GM12801 (cell line): Measurements from ENCODE around the gene ANXA3.

ENCODE experiments used
- TF ChIP-seq, protein P1 (sequence below): IDR thresholded peaks from one replicate; pipeline ENCODE4 v1.5.1; 2011; ENCODE audit warnings: control low read depth; ENCODE audit not compliant: insufficient read length; ENCODE audit errors: extremely low read depth

The ANXA3 gene

DNA sequence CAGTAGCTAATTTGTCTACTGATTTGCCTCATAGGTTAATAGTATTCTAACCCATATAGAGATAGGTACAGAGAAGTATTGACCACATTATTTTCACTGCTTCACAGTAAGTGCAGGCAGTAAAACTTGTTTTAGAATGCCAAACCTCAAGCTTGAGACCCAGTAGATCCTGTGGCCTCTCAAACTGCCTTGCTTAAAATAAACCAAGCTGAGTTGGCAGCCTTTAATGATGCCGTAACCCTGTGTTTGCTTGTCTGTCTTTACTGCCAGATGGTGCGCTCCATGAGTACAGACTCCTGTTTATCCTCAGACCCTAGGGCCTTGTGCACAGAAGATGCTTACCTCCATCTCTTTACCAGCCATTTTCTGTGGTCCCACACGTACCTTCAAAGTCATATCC lies 50.8 kb downstream of the ANXA3 start:
- TF ChIP-seq, protein P1, sequence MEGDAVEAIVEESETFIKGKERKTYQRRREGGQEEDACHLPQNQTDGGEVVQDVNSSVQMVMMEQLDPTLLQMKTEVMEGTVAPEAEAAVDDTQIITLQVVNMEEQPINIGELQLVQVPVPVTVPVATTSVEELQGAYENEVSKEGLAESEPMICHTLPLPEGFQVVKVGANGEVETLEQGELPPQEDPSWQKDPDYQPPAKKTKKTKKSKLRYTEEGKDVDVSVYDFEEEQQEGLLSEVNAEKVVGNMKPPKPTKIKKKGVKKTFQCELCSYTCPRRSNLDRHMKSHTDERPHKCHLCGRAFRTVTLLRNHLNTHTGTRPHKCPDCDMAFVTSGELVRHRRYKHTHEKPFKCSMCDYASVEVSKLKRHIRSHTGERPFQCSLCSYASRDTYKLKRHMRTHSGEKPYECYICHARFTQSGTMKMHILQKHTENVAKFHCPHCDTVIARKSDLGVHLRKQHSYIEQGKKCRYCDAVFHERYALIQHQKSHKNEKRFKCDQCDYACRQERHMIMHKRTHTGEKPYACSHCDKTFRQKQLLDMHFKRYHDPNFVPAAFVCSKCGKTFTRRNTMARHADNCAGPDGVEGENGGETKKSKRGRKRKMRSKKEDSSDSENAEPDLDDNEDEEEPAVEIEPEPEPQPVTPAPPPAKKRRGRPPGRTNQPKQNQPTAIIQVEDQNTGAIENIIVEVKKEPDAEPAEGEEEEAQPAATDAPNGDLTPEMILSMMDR, result no peak

DNA sequence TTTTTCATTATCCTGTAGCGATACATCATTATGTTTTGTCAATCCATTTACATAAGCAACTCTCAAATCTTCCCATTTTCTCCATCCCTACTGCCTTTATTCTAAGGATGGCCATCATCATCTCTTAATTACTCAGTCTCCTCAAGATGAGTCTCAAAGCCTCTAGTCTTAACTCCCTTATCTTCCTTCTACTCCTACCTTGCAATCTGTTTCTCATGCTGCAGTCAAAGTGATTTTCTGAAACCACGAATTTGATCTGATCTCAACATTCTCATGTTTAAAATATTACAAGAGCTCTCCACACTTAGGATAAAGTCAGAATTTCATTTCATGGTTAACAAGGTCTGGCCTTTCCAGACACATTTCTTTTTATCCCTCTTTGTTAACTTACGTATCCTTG lies 51.8 kb downstream of the ANXA3 start:
- TF ChIP-seq, protein P1, result no peak

DNA sequence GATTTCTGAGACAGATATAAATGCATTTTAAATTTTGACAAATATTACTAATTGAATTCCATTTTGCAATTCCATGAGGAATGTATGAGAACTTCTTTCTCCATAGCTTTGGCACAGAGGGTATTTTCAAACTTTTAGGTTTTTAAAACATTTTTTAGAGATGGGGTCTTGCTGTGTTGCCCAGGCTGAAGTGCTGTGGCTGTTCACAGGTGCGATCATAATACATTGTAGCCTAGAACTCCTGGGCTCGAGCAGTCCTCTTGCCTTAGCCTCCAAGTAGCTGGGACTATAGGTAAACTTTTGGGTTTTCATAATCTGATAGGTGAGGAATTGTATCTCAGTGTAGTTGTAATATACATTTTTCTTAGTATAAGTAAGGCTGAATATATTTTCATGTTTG lies 53.4 kb downstream of the ANXA3 start:
- TF ChIP-seq, protein P1, result no peak

DNA sequence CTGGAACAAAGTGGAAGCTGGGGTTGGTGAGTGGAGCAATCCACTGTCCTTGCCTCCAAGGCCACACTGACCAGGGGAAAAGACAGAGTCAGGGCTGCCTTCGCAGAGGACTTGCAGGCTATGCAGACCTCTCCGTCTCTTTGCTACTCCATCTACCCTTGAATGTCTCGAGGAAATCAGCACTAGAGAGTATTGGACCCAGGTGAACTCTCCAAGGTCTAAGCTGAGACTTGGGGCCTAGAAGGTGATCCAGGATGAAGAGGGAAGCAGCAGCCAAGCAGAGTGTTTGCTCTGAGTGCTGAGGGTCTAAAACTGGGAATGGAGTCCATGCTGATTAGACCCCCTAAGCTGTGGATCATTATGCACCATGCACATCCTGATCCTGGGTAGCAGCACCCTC lies 54.5 kb downstream of the ANXA3 start:
- TF ChIP-seq, protein P1, result no peak

DNA sequence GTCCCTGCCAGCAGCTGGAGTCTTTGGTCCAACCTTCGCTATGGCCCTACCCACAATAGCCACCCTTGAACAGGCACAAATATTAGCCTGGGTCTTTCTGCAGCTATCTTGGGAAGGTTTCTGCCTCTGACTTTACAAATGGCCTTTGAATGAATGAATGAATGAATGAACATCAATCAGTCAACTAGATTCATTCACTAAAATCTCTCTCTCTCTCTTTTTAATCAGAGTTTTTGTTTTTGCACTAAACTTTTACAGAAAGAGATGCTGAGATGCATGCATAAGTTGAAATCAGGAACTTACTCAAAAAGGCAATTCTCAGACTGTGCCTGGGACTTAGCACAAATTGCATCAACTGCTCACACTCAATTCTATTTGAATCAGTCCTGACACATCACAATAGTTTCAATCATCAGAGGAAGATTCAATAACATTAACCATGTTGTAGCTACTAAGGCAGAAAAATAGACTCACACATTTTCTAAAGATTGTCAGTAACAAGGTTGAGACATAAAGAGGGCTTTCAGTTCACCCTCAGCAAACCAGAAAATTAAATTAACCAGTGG lies 55.0 kb downstream of the ANXA3 start:
- TF ChIP-seq, protein P1, result no peak

DNA sequence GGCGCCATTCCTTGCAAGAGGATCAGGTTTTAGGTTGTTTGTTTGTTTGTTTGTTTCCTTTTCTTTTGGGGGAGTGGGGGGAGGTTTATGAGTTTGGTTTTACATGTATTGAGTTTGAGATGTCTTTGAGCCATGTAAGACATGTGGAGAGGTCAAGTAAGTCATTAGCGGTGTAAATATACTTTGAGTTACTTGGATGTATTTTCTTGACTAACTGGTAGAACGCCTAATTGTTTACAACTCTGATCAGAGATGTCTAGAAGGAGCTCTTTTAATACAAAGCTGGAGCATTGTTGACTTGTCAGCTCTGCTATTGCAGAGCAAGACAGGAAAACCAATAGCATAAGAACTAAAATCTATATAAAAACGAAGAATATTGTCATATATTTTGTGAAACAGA lies 57.1 kb downstream of the ANXA3 start:
- TF ChIP-seq, protein P1, result no peak

DNA sequence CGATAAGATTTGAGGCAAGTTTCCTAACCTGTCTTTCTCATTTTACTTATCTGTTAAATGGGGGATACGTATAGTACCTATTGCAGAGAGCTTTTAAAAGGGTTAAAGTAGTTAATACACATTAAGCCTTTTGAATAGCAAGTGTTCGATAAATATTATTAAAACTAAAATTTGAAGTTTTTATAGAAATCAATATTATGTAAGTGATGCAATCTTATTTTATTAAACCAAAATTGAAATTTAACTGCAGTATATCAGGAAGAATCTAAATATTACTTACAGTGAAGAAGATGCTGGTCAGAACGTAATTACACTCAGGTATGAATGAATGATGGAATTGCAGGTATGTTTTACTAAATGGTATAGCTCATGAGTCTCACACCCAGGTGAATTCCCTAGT lies 58.0 kb downstream of the ANXA3 start:
- TF ChIP-seq, protein P1, result no peak
